Kidney (tissue), 14 donors: ENCODE data around the gene TSC22D1. TPM values are rescaled to one million over a fixed set of nuclear protein-coding genes. Genes with fewer than 3 reads are reported as not detected.
A peak's percentile ranks its signal among the peaks of the same experiment; 100 is the strongest.

Experiments
- DNase-seq, 5 donors: peaks; one replicate each; pipeline ENCODE4 v3.0.0-alpha.2; 2013 to 2020
- FAIRE-seq: peaks from 2 replicates; lab custom pipeline; 2012; peaks lifted over from hg19 to GRCh38; lab: Jason Lieb, UNC
- H3K27ac ChIP-seq, 2 donors: one replicate each; pipeline ENCODE4 v1.7.0; 2013; ENCODE audit warnings: low read depth in 2 of 2, low read length in 2 of 2, inconsistent platforms in 1 of 2
- H3K27me3 ChIP-seq: one replicate; pipeline ENCODE4 v1.7.1; 2013; ENCODE audit warnings: low read length, inconsistent platforms; ENCODE audit not compliant: control insufficient read depth, insufficient read depth
- H3K36me3 ChIP-seq, 3 donors: one replicate each; pipeline versions ENCODE4 v1.7.0 to v1.7.1; 2013; ENCODE audit warnings: low read length in 3 of 3, control low read depth in 1 of 3, inconsistent platforms in 1 of 3; ENCODE audit not compliant: insufficient read depth in 3 of 3, control insufficient read depth in 2 of 3
- H3K4me1 ChIP-seq, 3 donors: one replicate each; pipeline versions ENCODE4 v1.7.0 to v1.7.1; 2013; ENCODE audit warnings: low read length in 3 of 3, inconsistent platforms in 1 of 3, low read depth in 1 of 3; ENCODE audit not compliant: control insufficient read depth in 2 of 3, insufficient read depth in 2 of 3
- H3K4me3 ChIP-seq, 3 donors: one replicate each; pipeline versions ENCODE4 v1.7.0 to v1.8.1; 2013; ENCODE audit warnings: low read length in 3 of 3, control low read depth in 1 of 3, inconsistent platforms in 1 of 3
- H3K9ac ChIP-seq, 3 donors: one replicate each; pipeline versions ENCODE4 v1.7.0 to v1.7.1; 2013; ENCODE audit warnings: low read length in 3 of 3, control low read depth in 1 of 3, inconsistent platforms in 1 of 3
- H3K9me3 ChIP-seq, 3 donors: one replicate each; pipeline versions ENCODE4 v1.7.0 to v1.7.1; 2013; ENCODE audit warnings: low read length in 3 of 3, control low read depth in 1 of 3, inconsistent platforms in 1 of 3; ENCODE audit not compliant: control insufficient read depth in 2 of 3, insufficient read depth in 1 of 3
- CTCF ChIP-seq: IDR thresholded peaks from 3 replicates; pipeline ENCODE4 v1.5.1; 2012; ENCODE audit warnings: mild to moderate bottlenecking, moderate library complexity, borderline replicate concordance; ENCODE audit not compliant: insufficient read depth; ENCODE audit errors: extremely low read depth
- intact Hi-C: fragments of 100-400 bp; cut with DNase I; formaldehyde crosslinking; loops from one replicate; pipeline ENCODE4 v1.11.1; 2022
- polyA plus RNA-seq: library from polyadenylated mRNA; stranded (reverse); fragments of 350-450 nt; fragmentation: Illumina TruSeq; extraction: RNeasy Lipid Tissue Mini Kit (QIAGEN cat#74804); gene quantifications from one replicate; pipeline ENCODE4 v1.2.3, GENCODE V29; 2014; ENCODE audit warnings: low read depth, low replicate concordance; ENCODE audit not compliant: insufficient read depth
- total RNA-seq: library from RNA; stranded (reverse); fragmentation: NEBNext Ultra II Directional; extraction: Animal tissue kit (Norgen Biotek cat#: 25700); gene quantifications from one replicate; pipeline ENCODE4 v1.2.1, GENCODE V29; 2021
- donor health status: control.
- donor health status: control.
- donor health status: control.
- donor health status: control.
- donor health status: control.
- donor health status: DM: yes; HTN: yes; CAD: no.
- donor health status: Normal renal cell carcinoma (clear cell type).

Gene TSC22D1
- total and polyA plus RNA-seq, 2 donors from 2014 or later, result 163 to 349 TPM

GRCh38 chr13:44421853-44422525 lies 154.1 kb downstream of the TSC22D1 start:
- FAIRE-seq (no peak), DNase-seq (no peak)
- peaks cover 0 to 2% (median 0%) of the 10 kb centered on the region in 3 donors for H3K4me1 ChIP-seq
- no peak overlapping the region for H3K4me3 ChIP-seq
- no peak for TF ChIP-seq CTCF
- no peak overlapping the region for H3K27ac ChIP-seq
- intact Hi-C loops, result no loop called here
- no peaks in the 10 kb centered on the region for H3K27me3 ChIP-seq
- H3K9me3 ChIP-seq, result no peaks in the 10 kb centered on the region
- no peaks in the 10 kb centered on the region for H3K36me3 ChIP-seq
- H3K9ac ChIP-seq, result no peak overlapping the region

DNA sequence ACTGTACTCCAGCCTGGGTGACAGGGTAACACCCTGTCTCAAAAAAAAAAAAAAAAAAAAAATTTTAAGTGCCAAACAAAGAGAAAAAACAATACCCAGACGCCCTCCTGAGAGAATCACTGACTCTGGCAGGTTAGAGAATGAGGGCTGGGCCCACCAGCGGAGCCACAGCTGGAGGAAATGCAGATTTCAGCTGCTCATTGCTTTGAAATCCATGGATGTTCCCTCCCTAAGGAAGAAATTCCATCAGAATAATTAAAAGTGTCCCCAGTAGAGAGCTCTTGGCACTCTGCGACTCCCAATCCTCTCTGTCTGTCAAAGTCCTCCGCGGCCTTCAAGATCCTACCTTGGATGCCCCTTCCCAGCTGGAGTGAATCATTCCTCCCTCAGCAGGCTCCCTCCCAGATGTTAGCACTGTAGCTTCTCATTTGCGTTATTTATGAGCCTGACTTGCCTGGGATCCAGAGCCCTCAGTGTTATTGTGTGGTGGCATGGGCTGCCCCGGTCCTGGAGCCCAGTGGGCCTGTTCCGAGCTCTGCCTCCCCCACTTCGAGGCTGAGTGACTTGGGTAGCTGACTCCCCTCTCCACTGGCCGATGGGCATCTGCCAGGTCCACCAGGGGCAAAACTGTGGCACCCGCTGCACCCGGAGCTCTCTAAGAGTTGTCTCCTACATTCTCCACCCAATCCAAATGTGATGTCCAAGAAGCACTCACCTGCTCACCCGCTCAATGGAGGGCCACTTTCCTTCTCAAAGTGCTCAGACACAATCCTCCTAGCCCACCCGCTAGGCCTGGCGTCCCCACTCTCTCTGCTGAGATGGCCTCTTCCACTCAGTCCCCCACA lies 155.5 kb downstream of the TSC22D1 start:
- DNase-seq (peak in 2 of 5 donors; percentile 49 to 65), FAIRE-seq (no peak)
- H3K9me3 ChIP-seq, result no peaks in the 10 kb centered on the region
- H3K36me3 ChIP-seq, result no peaks in the 10 kb centered on the region
- no peak overlapping the region for H3K4me3 ChIP-seq
- no peak for TF ChIP-seq CTCF
- intact Hi-C loops, result no loop called here
- peaks cover 0 to 2% (median 0%) of the 10 kb centered on the region in 3 donors for H3K4me1 ChIP-seq
- no peak overlapping the region for H3K9ac ChIP-seq
- no peaks in the 10 kb centered on the region for H3K27me3 ChIP-seq
- no peak overlapping the region for H3K27ac ChIP-seq

GRCh38 chr13:44417876-44418275 lies 158.3 kb downstream of the TSC22D1 start:
- Histone ChIP-seq H3K4me1 (peaks cover 0 to 2% (median 0%) of the 10 kb centered on the region in 3 donors), H3K27ac (no peak overlapping the region), H3K4me3 (no peak overlapping the region), H3K9ac (no peak overlapping the region), H3K36me3 (no peaks in the 10 kb centered on the region), H3K9me3 (no peaks in the 10 kb centered on the region), H3K27me3 (no peaks in the 10 kb centered on the region)
- DNase-seq (peak in 1 of 5 donors; percentile 28), FAIRE-seq (no peak)
- no peak for TF ChIP-seq CTCF
- intact Hi-C loops, result no loop called here
